Measurements from ENCODE around the gene PALM.

- TF ChIP-seq CREB1 (IDR thresholded peaks at IDR 0.05; ENCODE audit: low read depth) (no peak), CTCF (IDR thresholded peaks at IDR 0.05 in 2 of 3, conservative IDR thresholded peaks at IDR 0.05 in 1 of 3; ENCODE audit: control insufficient read depth in 2 of 3, extremely low read depth in 1 of 3, insufficient read depth in 1 of 3, low read depth in 3 of 3, low read length in 3 of 3) (no peak), POLR2A (IDR thresholded peaks at IDR 0.05; ENCODE audit: low read depth, low read length) (no peak), GABPA (IDR thresholded peaks at IDR 0.05; ENCODE audit: low read depth) (no peak), HDGF (IDR thresholded peaks at IDR 0.05) (no peak), REST (IDR thresholded peaks at IDR 0.05; ENCODE audit: low read depth, low read length) (no peak), EP300 (IDR thresholded peaks at IDR 0.05; ENCODE audit: borderline replicate concordance in 1 of 2, control insufficient read depth in 1 of 2, low read depth in 2 of 2, low read length in 2 of 2) (no peak), NFYB (IDR thresholded peaks at IDR 0.05; ENCODE audit: insufficient read depth, low read depth, low read length) (no peak), NR2C2 (IDR thresholded peaks at IDR 0.05; ENCODE audit: borderline replicate concordance, control insufficient read depth, insufficient read length, low read depth) (no peak)
Measured at GRCh38 chr19:677201-677600, 31.5 kb upstream of the PALM start.
